OCI-LY7 (cell line): ENCODE data around the gene COBL. TPM values are rescaled to one million over a fixed set of nuclear protein-coding genes. Genes with fewer than 3 reads are reported as not detected.

Source experiments
- BruUV-seq: library from RNA; stranded (reverse); fragments of 400-500 nt; replicated peaks from 2 replicates; lab custom pipeline; 2021; lab: Mats Ljungman, UMichigan
- CTCF ChIA-PET: fragments of 300-600 bp; sonication (Branson Sonifier 250); formaldehyde crosslinking; loops from one replicate; lab custom pipeline; 2022; ENCODE audit warnings: antibody characterized with exemption; ENCODE audit not compliant: unreplicated experiment; lab: Charles Lee
- POLR2A ChIA-PET: fragments of 300-600 bp; sonication (Branson Sonifier 250); formaldehyde crosslinking; loops from one replicate; lab custom pipeline; 2022; ENCODE audit warnings: antibody characterized with exemption; lab: Charles Lee
- DNase-seq: peaks from one replicate; pipeline ENCODE4 v3.0.0-alpha.2; 2015; ENCODE audit warnings: low spot score
- H2AFZ ChIP-seq: fragments of 200-600 bp; sonication (generic), shearing (Covaris generic); 2 replicates; pipeline ENCODE4 v1.6.1; 2014; ENCODE audit warnings: mild to moderate bottlenecking, antibody characterized with exemption, low read length, moderate library complexity
- H3K27ac ChIP-seq: fragments of 200-600 bp; sonication (generic); 2 replicates; pipeline ENCODE4 v1.5.1; 2014; ENCODE audit warnings: mixed run types, low read depth, mild to moderate bottlenecking, moderate library complexity, low read length, inconsistent platforms; ENCODE audit not compliant: poor library complexity, severe bottlenecking
- H3K36me3 ChIP-seq: fragments of 200-600 bp; sonication (generic); 2 replicates; pipeline ENCODE4 v1.6.1; 2014; ENCODE audit warnings: mild to moderate bottlenecking, antibody characterized with exemption, low read length, moderate library complexity, mixed read lengths; ENCODE audit not compliant: insufficient read depth
- H3K4me1 ChIP-seq: fragments of 200-600 bp; sonication (generic); 2 replicates; pipeline ENCODE4 v1.5.1; 2014; ENCODE audit warnings: mild to moderate bottlenecking, low read length; ENCODE audit not compliant: insufficient read depth, poor library complexity, severe bottlenecking
- H3K4me2 ChIP-seq: fragments of 200-600 bp; sonication (generic); 2 replicates; pipeline ENCODE4 v1.6.1; 2014; ENCODE audit warnings: mild to moderate bottlenecking, low read length
- H3K4me3 ChIP-seq: fragments of 200-600 bp; sonication (generic); 2 replicates; pipeline ENCODE4 v1.5.1; 2014; ENCODE audit warnings: mild to moderate bottlenecking, low read depth, low read length; ENCODE audit not compliant: poor library complexity, severe bottlenecking
- H3K79me2 ChIP-seq: fragments of 200-600 bp; sonication (generic); 2 replicates; pipeline ENCODE4 v1.6.1; 2016; ENCODE audit warnings: low read depth, mild to moderate bottlenecking, low read length, moderate library complexity, mixed read lengths; ENCODE audit not compliant: insufficient read depth
- H3K9me2 ChIP-seq: fragments of 200-600 bp; sonication (generic); 2 replicates; pipeline ENCODE4 v1.6.1; 2016; ENCODE audit warnings: mild to moderate bottlenecking, low read length, mixed read lengths; ENCODE audit not compliant: insufficient read depth
- H3K9me3 ChIP-seq: fragments of 200-600 bp; sonication (generic); 2 replicates; pipeline ENCODE4 v1.6.1; 2014; ENCODE audit warnings: mild to moderate bottlenecking, mixed run types, low read length, mixed read lengths
- H4K20me1 ChIP-seq: fragments of 200-600 bp; sonication (generic); 2 replicates; pipeline ENCODE4 v1.6.1; 2014; ENCODE audit warnings: mild to moderate bottlenecking, antibody characterized with exemption, low read length, moderate library complexity, mixed read lengths; ENCODE audit not compliant: insufficient read depth
- CTCF ChIP-seq: fragments of 200-600 bp; sonication (generic); conservative IDR thresholded peaks from 2 replicates; pipeline ENCODE4 v1.5.1; 2014; ENCODE audit warnings: mild to moderate bottlenecking, antibody characterized with exemption, low read length, moderate library complexity, mixed read lengths
- EZH2phosphoT487 ChIP-seq: fragments of 200-600 bp; sonication (generic); IDR thresholded peaks from 2 replicates; pipeline ENCODE4 v1.6.1; 2018; ENCODE audit warnings: low read depth, borderline replicate concordance, mild to moderate bottlenecking, mixed run types, antibody characterized with exemption, low read length, moderate library complexity, mixed read lengths
- intact Hi-C: fragments of 100-400 bp; cut with micrococcal nuclease; formaldehyde crosslinking; loops from one replicate; pipeline ENCODE4 v1.10.0; 2022; ENCODE audit not compliant: unreplicated experiment
- total RNA-seq, 2 experiments: library from RNA; depleted of rRNA in 1 of 2; stranded (reverse); fragments of >200 nt in 1 of 2; shearing (Covaris generic) in 1 of 2; gene quantifications; 2 replicates each; pipeline ENCODE4 v1.2.3, GENCODE V29; 2014 to 2022

COBL gene
- total RNA-seq, 2 experiments from 2014 or later = not detected

DNA sequence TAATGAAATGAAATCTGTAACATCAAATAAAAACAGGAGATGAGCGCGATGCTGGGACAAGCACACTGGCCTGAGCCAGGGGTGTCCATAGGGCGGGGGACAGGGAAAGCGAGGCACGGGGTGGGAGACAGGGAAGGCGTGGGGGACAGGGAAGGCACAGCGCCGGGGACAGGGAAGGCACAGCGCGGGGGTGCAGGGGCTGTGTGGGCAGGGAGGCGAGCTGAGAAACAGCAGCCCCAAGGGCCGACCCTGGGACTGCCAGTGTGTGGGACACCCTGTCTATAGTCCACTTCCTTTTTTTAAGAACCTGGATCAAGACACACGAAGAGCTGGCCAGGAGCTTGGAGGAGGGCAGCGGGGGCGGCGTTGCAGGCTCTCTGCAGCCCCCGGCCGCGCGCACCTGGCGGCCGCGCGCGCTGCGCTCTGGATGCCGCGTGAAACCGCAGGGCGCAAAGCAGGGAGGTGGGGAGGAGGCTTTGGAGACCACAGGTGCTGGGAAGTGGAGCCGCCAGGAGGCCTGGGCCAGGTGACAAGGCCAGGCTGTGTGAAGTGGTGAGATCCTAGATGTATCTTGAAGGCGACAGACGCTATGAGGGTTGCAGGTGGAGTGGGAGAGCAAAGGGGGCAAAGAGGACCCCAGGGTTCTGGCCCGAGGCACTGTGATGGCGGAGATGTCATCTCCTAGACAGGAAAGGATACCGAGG lies 157.7 kb downstream of the COBL start:
- CTCF ChIA-PET = no interaction called here
- intact Hi-C loops = no loop called here

DNA sequence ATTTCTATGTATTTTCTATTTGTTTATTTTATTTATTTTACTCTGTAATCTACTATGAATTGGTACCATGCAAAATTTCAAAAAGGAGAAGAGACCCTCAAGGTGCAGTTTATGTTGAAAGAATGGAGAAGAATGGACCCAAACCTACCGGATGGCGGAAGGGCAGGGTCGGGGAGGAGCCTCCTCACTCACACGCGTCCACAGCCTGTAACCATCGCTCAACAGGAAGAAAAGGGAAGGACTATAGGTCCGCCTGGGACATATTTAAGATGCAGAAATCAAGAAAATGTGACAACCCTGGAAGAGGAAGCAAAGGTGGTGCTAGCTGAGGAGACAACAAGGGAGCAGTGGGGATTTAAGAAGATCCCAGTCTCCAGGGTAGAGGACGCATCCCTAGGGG lies 158.4 kb downstream of the COBL start:
- Histone ChIP-seq H3K4me1 (no peaks in the 10 kb centered on the region), H3K9me3 (no peaks in the 10 kb centered on the region), H3K36me3 (no peaks in the 10 kb centered on the region), H2AFZ (no peak overlapping the region), H3K27ac (no peak overlapping the region), H3K9me2 (no peaks in the 10 kb centered on the region), H4K20me1 (no peaks in the 10 kb centered on the region), H3K4me3 (no peak overlapping the region), H3K4me2 (no peak overlapping the region), H3K79me2 (no peaks in the 10 kb centered on the region)
- no peak for DNase-seq
- BruUV-seq = no TSS peak
- CTCF ChIA-PET = no interaction called here
- intact Hi-C loops = no loop called here
- POLR2A ChIA-PET = no interaction called here
- TF ChIP-seq EZH2phosphoT487 (no peak), CTCF (no peak)

More for the DNA sequence above, 157.7 kb downstream of the COBL start:
- Histone ChIP-seq H3K27ac (no peak overlapping the region), H3K79me2 (no peaks in the 10 kb centered on the region), H3K4me1 (no peaks in the 10 kb centered on the region), H3K9me2 (no peaks in the 10 kb centered on the region), H3K4me3 (no peak overlapping the region), H4K20me1 (no peaks in the 10 kb centered on the region), H3K9me3 (no peaks in the 10 kb centered on the region), H3K36me3 (no peaks in the 10 kb centered on the region), H2AFZ (no peak overlapping the region), H3K4me2 (no peak overlapping the region)
- DNase-seq = no peak
- POLR2A ChIA-PET = no interaction called here
- TF ChIP-seq CTCF (no peak), EZH2phosphoT487 (no peak)
- BruUV-seq = no TSS peak

DNA sequence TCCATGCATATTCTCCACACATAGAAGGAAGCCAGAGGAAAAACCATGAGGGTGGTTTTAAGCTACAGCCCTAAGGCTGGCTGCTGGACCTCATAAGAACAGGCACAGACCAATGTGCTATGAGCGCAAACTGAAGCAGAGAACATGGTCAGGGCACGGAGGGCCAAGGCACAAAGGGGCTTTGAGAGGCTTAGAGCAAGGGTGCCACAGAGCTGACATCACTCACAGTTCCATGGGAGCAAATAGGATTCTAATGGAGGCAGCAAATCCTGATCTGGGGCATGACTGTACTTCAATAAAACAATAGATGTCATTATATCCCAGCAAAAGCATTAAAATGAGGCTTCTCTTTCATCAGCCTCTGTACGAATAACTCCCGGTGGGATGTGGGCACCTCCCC lies 162.4 kb downstream of the COBL start:
- Histone ChIP-seq H3K9me2 (no peaks in the 10 kb centered on the region), H2AFZ (no peak overlapping the region), H4K20me1 (no peaks in the 10 kb centered on the region), H3K27ac (no peak overlapping the region), H3K36me3 (no peaks in the 10 kb centered on the region), H3K79me2 (no peaks in the 10 kb centered on the region), H3K4me3 (no peak overlapping the region), H3K4me2 (no peak overlapping the region), H3K4me1 (no peaks in the 10 kb centered on the region), H3K9me3 (no peaks in the 10 kb centered on the region)
- CTCF ChIA-PET = no interaction called here
- intact Hi-C loops = no loop called here
- DNase-seq = no peak
- POLR2A ChIA-PET = no interaction called here
- BruUV-seq = no TSS peak
- no peak for TF ChIP-seq EZH2phosphoT487
- TF ChIP-seq CTCF = no peak
